Activated CD8-positive, alpha-beta memory T cell treated with anti-CD3 and anti-CD28 coated beads, Interleukin-2, amount 50 U/mL, for 1 hour (primary cell): ENCODE data around the gene PPM1G.
"Not testable (repeated sequence)": the region's sequence is repeated elsewhere in the genome, so short reads cannot be mapped to it uniquely, and the experiment has no call there.

Experiments used
- DNase-seq: peaks from one replicate; pipeline ENCODE4 v3.0.0-alpha.2; 2020; ENCODE audit errors: extremely low read depth

Gene PPM1G, protein sequence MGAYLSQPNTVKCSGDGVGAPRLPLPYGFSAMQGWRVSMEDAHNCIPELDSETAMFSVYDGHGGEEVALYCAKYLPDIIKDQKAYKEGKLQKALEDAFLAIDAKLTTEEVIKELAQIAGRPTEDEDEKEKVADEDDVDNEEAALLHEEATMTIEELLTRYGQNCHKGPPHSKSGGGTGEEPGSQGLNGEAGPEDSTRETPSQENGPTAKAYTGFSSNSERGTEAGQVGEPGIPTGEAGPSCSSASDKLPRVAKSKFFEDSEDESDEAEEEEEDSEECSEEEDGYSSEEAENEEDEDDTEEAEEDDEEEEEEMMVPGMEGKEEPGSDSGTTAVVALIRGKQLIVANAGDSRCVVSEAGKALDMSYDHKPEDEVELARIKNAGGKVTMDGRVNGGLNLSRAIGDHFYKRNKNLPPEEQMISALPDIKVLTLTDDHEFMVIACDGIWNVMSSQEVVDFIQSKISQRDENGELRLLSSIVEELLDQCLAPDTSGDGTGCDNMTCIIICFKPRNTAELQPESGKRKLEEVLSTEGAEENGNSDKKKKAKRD

DNA sequence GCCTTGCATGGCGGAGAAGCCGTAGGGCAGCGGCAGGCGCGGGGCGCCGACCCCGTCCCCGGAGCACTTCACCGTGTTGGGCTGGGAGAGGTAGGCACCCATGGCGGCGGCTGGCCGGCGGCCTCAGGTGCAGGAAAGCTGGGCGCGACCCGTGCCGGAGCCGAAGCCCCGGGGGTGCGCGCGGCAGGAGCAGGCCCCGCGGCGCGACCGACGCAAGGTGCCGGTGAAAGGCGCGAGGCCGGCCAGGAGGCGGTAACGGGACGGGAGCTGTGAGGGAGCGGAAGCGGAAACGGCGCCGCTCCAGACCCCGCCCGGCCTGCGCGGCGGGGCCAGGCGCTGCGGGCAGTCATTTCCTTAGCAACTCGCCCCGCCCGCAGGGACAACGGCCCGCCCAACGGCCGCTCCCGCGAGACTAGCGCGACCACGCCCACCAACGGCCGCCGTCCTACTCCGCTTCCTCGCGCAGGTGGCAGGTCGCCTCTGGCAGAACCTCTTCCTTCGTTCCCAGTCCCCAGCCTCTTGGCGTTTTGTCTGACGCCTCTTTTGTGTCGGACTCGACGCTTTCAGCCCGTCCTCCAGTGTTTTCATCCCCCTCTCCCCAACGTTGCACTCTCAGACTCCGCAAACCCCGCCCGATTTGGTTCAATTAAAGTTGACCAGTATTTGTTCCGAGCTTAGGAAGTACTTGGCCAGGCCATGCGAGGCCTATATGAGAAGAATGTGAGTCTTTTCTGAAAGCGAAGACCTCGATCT lies at the start of gene PPM1G:
Gene PPM1G, minus strand, starts transcription at position 271 of the 753 bp plus-strand sequence. Its CDS starts 169 bp downstream, at position 102.
- peak; percentile 78 for DNase-seq

DNA sequence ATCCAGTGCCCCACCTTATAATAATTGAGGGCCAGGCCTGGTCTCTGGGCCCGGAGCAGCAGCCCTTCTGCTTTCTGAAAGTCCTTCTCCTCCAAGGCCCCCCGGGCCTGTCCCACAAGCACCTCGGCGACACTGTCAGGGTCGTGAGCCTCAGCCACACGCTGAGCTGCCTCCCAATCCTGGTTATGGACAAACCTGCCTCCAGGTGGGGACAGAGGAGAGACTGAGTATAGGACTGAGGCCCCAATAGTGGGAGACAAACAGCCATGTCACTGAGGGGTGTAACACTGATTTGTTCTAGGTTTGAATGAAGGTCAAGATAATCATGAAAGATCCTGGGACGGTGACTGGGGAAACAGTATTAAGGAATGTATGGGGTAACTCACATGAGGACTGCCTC lies 44.6 kb upstream of the PPM1G start:
- no peak for DNase-seq

DNA sequence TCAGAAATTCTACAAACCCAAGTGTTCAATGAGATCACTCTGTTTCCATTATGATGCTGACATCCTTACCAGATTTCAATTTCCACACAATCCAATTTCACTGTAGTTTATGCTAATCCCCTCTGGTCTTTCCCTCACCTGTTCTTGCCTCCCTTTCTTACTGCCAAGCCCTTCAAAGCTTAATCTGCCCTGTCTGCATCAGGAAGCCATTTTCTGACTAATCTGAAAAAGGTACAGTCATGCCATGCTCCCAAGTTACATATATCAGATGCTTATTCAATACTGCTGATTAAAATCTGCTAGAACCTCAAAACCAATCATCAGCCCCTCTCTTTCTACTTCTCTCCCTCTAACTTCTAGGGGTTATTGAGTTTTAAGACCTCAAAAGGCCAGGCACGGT lies 41.7 kb upstream of the PPM1G start:
- no peak for DNase-seq

DNA sequence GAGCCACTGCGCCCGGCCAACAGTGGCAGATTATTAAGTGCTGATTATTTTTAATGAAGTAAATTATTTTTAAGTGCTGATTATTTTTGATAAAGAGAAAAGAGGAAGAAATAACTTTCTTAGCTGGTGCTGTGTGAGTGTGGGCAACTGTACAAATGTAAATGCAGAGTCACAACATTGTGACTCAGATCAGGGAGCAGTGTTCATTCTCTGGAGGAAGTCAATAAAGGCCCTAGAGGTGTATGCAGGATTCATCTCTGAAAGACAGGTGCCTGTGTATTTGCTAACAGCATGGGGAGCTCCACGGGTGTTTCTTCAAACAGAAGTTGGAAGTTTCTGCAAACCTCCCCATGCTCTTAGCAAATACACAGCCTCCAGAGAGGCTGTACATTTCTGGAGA lies 39.0 kb upstream of the PPM1G start:
- no peak for DNase-seq

DNA sequence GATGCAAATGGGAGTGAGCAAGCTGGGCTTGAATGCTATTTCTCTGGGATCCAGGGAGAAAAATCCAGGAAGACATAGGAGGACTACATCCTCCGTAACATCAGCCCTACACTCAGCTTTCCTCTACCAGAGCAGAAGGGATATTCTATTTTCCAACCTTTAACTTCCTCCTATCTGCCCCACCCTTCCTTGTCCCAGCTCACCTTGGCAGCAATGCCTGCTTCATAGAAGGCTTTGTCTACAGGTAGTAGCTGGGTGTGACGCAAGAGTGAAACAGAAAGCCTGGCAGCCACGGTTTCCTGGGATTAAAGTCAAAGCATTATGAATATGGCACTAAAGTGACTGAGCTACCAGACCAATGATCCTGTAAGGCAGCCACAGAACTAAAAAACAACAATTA lies 36.7 kb upstream of the PPM1G start:
- no peak for DNase-seq

DNA sequence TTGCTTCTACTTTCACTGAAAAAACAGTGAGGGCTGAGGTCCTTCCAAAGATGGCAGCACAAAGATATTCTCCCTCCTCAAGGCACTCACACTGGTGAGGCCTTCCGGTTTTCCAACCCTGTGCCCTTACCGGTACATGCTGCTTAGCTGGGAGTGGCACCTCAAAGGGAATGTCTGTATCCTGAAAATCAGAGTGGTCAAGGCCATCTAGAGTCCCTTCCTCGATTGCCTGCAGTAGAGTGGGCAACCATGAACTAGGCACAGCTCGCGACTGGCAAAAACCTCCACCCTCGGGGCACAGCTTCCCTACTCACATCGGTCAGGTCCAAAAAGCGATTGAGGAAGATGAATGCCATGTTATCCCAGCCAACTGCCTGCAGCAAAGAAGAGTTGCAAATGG lies 36.2 kb upstream of the PPM1G start:
- no peak for DNase-seq

DNA sequence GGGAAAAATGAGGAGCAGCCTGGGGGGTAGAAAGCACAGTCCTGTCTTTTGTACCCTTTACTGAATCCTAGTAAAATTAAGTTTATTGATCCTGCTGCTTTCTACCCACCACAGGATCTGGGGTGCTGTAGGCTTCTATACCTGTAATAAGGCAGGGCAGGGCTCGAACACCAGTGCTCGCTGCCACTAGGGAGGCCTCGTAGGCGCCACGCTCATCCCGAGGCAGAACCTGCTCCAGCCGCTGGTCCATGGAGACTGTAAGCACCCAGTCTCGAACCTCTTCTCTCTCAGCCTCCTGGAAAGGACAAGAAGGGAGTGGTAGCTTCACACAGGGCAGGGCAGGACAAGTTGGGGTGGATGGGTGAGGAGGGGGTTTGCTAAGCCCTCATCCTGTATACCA lies 35.8 kb upstream of the PPM1G start:
- no peak for DNase-seq

DNA sequence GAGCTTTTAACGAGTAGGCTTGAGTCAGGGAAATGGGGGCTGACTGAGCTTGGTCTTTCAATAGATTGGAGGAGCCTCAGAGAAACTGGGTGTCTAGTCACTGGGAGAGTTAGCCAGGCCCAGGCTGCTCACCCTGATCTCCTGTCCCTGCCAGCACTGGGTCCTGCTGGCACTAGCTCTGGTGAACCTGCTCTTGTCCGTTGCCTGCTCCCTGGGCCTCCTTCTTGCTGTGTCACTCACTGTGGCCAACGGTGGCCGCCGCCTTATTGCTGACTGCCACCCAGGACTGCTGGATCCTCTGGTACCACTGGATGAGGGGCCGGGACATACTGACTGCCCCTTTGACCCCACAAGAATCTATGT lies 33.5 kb upstream of the PPM1G start:
- no peak for DNase-seq

DNA sequence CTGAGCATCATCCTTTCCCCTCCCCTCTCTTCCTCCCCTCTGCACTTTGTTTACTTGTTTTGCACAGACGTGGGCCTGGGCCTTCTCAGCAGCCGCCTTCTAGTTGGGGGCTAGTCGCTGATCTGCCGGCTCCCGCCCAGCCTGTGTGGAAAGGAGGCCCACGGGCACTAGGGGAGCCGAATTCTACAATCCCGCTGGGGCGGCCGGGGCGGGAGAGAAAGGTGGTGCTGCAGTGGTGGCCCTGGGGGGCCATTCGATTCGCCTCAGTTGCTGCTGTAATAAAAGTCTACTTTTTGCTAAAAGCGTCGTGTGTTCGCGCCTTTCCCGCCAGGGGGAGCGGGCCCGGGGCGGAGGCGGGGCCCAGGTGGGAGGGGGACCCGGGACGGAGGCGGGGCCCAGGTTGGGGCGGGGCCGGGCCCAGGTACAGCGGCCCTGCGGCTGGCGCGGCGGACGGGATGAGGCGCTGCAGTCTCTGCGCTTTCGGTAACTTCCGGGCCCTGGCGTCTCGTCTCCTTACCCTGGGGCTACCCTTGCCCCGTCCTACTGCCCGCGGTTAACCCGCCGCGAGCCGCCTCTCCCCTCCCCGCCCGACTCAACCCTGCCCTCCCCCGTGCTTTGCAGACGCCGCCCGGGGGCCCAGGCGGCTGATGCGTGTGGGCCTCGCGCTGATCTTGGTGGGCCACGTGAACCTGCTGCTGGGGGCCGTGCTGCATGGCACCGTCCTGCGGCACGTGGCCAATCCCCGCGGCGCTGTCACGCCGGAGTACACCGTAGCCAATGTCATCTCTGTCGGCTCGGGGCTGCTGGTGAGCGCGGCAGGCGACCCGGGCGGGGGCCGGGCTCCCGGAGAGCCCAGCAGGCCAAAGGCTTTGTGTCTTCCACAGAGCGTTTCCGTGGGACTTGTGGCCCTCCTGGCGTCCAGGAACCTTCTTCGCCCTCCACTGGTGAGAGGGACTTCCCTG lies 32.8 kb upstream of the PPM1G start, which contains the start of gene KRTCAP3:
Gene KRTCAP3, plus strand, starts transcription at position 424 of the 962 bp plus-strand sequence. Its CDS starts 32 bp downstream, at position 456.
- no peak for DNase-seq

DNA sequence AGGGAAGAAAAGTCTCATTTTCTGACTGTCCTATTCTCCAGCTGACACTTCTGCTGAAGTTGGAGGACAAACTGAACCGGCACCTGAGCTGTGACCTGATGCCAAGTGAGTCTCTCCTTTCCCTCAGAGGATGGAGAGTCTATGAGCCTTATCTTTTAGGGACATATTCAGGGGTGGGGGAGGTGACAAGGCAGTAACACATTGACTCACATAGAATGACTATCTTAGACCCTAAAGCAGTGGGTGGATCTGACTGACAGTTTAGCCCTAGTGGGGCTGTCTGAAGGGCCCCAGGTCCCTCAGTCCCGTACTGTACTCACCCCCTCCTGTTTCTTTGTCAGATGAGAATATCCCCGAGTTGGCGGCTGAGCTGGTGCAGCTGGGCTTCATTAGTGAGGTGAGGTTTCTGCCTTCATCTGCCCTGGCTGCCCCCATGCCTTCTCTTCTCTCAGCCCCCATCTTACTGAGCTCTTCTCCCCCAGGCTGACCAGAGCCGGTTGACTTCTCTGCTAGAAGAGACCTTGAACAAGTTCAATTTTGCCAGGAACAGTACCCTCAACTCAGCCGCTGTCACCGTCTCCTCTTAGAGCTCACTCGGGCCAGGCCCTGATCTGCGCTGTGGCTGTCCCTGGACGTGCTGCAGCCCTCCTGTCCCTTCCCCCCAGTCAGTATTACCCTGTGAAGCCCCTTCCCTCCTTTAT lies 32.0 kb upstream of the PPM1G start:
- no peak for DNase-seq

DNA sequence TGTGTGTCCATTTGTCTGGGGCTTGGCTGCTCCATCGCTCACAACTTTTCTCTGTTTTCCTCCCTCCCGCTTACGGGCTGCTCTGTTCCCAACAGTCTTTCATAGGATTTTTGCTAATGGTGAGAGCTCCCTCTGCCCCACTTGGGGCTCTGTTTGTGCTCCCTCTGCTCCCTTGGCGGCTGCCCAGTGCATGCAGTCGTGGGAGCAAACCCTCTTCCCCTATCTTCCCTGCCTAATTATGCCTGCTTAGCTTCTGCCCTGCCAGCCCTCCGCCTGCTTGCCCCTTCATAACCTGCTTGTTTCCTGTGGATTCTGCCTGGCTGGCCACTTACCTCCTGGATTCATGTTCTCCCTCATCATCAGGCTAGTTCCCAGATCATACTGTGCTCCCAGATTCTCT lies 26.2 kb upstream of the PPM1G start:
- no peak for DNase-seq

DNA sequence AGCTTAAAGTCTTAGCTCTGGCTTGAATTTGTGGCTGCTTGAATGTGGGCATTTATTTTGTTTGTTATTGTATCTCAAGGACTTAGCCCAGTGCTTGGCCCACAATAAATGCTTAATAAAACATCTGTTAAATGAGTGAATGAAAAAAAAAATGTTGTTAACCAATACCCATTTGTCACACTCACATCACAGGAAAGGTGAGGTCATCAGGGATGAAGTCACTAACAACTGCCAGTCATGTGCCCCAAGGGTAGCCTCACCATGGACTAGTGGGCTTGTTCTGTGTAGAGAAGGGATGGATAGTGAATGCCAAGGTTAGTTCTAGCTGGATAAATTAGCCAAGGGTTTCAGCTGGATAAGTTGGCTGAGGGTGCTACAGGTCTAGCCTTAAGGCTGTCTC lies 22.0 kb upstream of the PPM1G start:
- DNase-seq = no peak

DNA sequence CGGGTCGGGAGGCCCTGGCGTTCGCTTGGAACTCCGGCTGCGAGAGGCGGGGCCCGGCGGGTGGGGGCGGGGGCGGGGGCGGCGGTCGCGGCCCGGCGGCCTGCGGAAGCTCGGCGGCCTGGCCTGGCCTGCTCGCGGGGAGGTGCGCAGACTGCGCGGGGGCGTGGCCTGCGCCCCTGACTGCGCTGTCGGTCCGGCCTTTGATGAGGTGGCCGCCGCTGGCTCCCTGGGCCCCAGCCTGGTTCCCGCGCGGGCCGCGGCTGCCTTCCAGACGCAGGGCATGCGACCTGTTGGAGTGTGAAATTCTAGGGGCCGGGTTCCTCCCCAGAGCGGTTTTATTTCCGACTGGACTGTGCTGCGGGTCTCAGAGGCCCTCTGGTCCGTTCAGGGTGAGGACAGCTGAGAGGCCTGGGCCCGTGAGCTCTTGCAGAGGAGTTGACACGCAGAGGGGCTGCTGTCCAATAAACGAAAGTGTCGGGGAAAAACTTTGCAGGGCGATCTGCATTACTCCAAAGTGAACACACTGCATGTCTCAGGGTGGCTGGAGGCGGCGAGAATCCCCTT lies 19.7 kb upstream of the PPM1G start:
- DNase-seq = no peak

DNA sequence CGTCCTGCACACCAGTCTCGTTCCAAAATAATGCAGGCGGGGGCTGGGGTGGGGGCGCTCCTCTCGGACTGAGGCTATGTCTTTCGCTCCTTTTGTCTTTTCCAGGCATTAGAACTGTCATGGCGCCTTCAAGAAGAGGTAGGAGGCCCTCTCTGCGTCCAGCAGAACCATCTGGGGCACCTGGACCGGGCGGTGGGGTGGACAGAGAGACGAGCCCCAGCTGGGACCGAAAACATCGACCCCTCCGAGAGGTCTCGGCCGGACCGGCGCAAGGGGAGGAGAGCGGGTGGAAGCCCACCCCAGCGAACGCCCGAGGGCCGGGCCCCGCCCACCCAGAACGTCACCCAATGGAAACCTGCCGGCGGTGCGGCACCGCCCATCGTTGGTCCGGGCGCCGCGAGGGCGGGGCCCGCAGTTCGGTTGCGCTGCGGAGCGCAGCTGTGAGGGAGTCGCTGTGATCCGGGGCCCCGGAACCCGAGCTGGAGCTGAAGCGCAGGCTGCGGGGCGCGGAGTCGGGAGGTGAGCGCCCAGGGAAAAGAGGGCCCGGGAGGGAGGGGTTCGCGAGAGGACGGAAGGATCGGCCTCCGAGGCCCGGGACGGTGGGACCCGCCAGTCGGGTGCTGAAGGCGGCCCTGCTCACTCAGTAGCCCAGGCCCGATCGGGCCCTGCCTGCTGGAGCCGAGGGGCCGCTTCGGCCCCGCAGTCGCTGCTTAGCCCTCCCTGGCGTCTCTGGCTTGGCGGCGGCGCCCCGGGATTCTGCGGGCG lies 19.0 kb upstream of the PPM1G start, which contains the start of gene NRBP1:
Gene NRBP1, plus strand, starts transcription at position 419 of the 765 bp plus-strand sequence. CDS start 4,643 bp downstream, outside the sequence.
- DNase-seq = peak; percentile 56

DNA sequence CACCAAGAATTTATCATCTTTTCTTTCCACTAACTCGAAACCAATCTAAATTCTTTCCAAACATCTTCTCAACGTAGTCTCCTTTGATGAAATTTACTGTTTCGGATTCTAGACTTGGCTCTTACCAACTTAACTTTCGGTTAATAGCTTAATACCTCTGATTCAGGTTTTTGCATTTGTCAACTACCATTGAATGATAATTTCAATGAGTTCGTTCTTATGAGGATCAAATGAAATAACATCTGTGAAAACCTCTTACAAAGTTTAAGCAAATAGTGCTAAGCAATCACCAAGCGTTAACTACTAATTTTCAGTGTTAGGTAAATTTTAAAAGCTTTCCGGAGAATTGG lies 18.4 kb upstream of the PPM1G start:
- no peak for DNase-seq

DNA sequence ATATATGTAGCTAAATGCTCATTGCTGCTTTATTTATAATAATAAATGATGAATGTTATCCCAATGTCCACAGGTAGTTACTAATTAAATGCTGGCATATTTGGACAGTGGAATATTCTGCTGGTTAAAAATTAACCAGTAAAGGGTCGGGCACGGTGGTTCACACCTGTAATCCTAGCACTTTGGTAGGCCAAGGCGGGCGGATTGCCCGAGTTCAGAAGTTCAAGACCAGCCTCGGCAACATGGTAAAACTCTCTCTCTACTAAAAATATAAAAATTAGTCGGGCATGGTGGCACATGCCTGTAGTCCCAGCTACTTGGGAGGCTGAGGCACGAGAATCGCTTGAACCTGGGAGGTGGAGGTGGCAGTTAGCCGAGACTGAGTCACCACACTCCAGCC lies 15.6 kb upstream of the PPM1G start:
- not testable (repeated sequence) for DNase-seq

DNA sequence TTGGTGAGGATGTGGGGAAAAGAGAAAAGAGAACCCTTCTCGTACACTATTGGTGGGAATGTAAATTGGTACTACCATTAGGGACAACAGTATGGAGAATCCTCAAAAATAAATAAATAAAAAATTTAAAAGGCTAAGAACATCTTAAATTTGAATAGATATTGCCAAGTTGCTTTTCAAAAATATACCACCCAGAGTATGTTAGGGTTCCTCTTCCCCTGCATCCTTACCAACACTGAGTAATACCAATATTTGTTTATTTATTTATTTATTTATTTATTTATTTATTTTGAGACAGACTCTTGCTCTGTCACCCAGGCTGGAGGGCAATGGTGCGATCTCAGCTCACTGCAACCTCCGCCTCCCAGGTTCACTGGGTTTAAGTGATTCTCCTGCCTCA lies 13.6 kb upstream of the PPM1G start:
- DNase-seq = no peak

DNA sequence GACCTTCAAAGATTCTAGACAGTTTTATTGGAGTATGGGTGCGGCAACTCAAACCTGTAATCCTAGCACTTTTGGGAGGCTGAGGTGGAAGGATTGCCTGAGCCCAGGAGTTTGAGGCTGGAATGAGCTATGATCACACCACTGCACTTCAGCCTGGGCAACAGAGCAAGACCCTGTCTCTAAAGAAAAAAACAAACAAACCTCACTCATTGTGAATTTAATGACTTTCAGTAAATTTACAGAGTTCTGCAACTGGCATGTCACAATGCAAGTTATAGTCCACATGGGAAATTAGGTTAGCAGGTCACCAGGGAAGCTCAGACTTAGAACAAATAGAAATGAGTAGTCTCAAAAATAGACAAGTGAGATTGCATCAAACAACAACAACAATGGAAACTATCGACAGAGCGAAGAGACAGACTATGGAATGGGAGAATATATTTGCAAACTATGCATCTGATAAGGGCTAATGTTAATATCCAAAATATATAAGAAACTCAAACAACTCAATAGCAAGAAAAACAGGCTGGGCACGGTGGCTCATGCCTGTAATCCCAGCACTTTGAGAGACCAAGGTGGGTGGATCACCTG lies 12.4 kb upstream of the PPM1G start:
- DNase-seq = no peak

DNA sequence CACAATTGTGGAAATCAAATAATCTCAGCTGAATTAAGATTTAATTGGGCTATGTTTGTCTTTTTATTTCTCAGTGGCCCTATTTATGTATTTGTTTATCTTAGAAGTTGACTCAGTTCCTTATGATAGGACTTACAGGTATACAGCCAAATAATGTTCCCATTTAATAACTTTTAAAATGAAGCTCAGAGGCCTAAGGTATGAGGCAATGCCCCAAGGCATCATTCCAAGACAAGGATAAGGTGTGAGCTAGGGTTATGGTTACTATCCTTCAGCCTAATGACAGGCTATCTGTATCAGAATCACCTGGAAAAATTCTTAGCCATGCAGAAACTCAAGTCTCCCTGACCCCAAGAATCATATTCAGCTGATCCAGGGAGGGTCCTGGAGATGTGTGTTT lies 11.6 kb upstream of the PPM1G start:
- no peak for DNase-seq

DNA sequence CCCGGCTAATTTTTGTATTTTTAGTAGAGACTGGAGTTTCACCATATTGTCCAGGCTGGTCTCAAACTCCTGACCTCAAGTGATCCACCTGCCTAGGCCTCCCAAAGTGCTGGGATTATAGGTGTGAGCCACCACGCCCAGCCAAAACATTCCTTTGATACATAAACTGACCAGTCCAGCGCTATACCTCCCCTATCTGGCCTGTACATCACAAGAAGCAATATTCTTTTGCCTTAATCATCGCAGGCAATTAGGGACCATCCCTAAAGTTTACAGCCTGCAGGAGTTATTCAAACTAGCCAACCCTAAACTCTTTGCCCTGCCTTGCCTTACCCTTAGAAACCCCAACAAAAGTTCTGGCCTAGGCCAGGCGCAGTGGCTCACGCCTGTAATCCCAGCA lies 6.8 kb upstream of the PPM1G start:
- DNase-seq = no peak
